ENCODE data around the gene SGMS1.

- TF ChIP-seq CTCF (IDR thresholded peaks at IDR 0.05) (no peak), POLR2A (IDR thresholded peaks at IDR 0.05) (no peak)
These were observed 73.4 kb downstream of the SGMS1 start for GRCh38 chr10:50550291-50550839.
